Retinal pigment epithelial cell (primary cell): ENCODE data around the gene JAG2.

Experiments
- DNase-seq: peaks from one replicate; pipeline ENCODE4 v3.0.0-alpha.2; 2010; ENCODE audit warnings: low read depth
- H3K4me3 ChIP-seq: 2 replicates; pipeline ENCODE4 v1.5.1; 2011; ENCODE audit warnings: mild to moderate bottlenecking, low read length, control low read depth, moderate library complexity
- TF ChIP-seq, protein P1 (sequence below): conservative IDR thresholded peaks from 2 replicates; pipeline ENCODE4 v1.5.1; 2011; ENCODE audit warnings: low read depth, low read length, control low read depth, inconsistent platforms

The JAG2 gene

DNA sequence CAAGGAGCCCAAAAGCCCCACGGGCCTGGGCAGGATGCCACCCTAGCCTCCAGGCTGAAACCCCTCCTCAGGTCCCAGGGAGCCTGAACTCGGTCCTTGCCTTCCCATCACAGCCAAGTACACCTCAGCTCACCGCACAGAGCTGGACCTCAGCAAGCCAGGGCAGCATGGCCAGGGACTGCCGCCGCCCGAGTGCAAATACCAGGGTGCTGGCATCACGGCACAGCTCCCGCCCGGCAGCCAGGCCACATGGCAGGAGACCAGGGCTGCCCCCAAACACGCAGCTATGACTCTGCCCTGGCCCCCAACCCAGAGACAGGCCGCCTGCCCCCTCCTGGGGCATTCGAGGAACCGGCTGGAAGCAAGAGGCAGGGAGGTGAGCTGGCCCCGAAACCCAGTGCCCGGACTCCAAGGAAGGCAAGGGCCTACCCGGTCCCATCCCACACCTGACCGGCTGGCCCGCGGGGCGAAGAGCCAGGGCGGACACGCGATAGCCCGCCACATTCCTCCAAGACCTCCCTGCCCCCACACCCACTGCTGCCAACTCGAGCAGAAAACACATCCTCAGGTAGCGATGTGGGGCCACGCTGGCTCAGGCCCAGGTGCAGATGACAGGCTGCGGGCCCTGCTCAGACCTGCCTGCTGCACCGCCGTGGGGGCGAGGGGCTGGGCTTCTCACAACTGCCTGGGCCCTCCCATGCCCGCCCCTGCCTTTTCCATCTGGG is 2.7 kb downstream of the JAG2 start:
- TF ChIP-seq, protein P1, sequence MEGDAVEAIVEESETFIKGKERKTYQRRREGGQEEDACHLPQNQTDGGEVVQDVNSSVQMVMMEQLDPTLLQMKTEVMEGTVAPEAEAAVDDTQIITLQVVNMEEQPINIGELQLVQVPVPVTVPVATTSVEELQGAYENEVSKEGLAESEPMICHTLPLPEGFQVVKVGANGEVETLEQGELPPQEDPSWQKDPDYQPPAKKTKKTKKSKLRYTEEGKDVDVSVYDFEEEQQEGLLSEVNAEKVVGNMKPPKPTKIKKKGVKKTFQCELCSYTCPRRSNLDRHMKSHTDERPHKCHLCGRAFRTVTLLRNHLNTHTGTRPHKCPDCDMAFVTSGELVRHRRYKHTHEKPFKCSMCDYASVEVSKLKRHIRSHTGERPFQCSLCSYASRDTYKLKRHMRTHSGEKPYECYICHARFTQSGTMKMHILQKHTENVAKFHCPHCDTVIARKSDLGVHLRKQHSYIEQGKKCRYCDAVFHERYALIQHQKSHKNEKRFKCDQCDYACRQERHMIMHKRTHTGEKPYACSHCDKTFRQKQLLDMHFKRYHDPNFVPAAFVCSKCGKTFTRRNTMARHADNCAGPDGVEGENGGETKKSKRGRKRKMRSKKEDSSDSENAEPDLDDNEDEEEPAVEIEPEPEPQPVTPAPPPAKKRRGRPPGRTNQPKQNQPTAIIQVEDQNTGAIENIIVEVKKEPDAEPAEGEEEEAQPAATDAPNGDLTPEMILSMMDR = no peak
- no peak for DNase-seq
- H3K4me3 ChIP-seq = no peak overlapping the region

DNA sequence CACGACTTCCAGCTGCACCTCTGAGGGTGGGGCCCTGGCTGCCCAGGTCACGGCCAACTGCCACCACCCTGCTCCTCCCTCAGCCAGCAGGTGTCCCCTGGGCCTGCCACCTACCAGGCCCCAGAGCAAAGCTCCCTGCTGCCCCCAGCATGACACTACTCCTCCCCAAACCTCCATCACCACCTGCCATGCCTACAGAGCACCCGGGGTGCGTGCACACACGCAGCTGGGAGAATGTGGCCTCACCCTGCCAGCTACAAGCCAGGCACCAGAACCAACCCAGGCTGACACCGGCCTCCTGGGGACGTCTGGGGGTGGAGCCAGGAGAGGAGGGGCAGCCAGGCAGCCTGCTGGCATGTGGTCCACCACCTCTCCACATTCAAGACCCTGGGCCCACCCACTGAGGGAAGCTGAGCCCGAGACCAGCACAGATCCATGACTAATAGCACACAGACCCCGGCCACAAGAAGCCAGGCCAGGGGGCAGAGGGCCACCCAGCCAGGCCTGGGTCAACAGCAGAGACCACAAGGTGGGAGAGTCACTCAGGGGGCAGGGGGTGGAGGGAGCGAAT is 3.4 kb downstream of the JAG2 start:
- no peak for DNase-seq
- TF ChIP-seq, protein P1 = no peak
- no peak overlapping the region for H3K4me3 ChIP-seq

DNA sequence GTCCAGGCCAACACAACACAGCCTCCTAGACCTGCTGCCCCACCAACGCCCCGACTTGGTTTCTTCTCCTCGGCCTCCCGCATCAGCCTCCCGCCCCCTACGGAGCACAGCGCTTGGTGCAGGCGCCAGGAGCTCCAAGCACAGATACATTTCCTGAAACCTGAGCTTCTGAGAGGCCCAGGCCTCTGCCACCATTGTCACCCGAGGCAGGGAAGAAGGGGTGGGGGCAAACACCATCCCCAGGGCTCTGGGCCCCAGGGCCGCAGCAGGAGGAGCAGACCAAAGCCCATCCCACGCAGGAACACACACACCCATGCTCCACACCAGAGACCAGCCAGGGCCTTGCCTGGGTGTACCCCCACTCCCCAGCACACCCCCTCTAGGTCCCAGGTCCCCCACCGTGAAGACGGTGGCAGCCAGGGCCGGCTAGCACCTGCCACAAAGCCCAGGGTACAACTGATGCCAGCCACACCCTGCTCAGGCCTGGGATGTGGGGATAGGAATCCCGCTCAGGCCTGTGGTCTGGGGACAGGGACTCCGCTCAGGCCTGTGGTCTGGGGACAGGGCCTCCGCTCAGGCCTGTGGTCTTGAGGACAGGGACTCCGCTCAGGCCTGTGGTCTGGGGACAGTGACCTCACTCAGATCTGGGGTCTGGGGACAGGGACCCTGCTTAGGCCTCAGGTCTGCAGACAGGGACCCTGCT is 5.4 kb downstream of the JAG2 start:
- TF ChIP-seq, protein P1 = no peak
- H3K4me3 ChIP-seq = no peak overlapping the region
- no peak for DNase-seq

DNA sequence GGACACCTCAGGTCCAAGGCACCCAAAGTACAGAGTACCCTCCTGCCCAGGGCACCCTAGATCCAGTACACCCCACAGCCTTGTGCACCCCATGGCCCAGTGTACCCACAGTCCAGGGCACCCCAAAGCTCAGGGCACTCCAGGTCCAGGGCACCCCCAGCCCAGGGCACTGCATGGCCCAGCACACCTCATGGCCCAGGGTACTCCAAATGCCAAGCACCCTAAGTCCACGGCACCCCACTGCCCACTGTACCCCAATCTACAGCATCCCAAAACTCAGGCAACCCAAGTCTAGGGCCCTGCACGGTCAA is 6.0 kb downstream of the JAG2 start:
- TF ChIP-seq, protein P1 = no peak
- no peak overlapping the region for H3K4me3 ChIP-seq

DNA sequence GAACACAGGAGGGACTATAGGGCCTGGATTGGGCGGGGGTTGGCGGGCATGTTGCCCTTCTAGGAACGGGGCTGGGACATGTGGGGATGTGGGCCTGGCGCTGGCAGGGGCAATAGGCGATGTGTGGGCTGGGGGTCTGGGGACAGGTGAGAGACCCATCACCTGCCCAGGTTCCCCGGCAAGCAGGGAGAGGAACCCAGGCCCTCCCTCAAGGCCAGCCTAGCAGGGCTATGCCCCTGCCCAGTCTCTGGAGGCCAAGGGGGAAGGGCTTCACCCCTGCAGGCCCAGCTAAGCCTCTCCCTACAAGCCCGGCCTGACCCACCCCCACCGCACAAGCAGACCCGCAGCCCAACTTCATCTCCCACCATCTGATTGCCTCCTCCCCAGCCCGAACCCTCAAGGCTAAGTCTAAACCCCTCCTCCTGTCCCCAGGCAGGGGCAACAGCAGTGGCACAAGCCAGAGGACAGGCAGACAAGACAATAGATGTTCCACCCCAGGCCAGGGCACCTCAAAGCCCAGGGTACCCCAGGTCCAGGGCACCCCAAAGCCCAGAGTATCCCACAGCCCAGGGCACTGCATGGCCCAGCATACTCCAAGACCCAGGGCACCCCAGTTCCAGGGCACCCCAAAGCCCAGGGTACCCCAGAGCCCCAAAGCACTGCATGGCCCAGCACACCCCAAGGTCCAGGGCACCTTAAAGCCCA is 6.5 kb downstream of the JAG2 start:
- TF ChIP-seq, protein P1 = no peak
- DNase-seq = no peak
- no peak overlapping the region for H3K4me3 ChIP-seq

More for the DNA sequence above, 6.0 kb downstream of the JAG2 start:
- no peak for DNase-seq

DNA sequence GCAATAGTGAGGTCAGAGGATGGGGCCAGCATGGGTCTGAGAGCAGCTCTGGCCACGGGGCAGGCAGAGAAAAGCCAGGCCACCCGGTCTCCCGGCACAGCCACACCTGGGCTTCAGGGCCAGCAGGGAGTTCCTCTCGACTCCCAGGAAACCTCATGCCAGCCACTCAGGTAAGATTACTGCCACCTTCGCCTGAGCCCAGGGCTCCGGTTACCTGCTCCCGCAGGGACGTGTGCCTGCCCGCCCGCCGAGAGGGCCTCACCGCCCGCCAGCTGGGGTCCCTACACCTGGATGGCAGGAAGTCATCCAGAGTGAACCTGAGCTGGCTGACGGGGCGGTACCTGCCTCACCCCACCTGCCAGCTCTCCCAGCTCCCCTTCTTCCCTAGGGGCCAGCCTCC is 7.3 kb downstream of the JAG2 start:
- no peak overlapping the region for H3K4me3 ChIP-seq
- DNase-seq = no peak
- TF ChIP-seq, protein P1 = no peak
